Hepatocyte (in vitro differentiated cells): ENCODE measurements around the gene LPAR1. TPM values are rescaled to one million over a fixed set of nuclear protein-coding genes. Genes with fewer than 3 reads are reported as not detected.

Source experiments
- DNase-seq: peaks from one replicate; pipeline ENCODE4 v3.0.0-alpha.2; 2016; ENCODE audit warnings: low spot score
- H2AFZ ChIP-seq: fragments of 200-600 bp; sonication (generic); 2 replicates; pipeline ENCODE4 v1.6.0; 2016; ENCODE audit warnings: antibody characterized with exemption, mild to moderate bottlenecking
- H3K27ac ChIP-seq: fragments of 200-600 bp; sonication (generic); 2 replicates; pipeline ENCODE4 v1.5.1; 2016; ENCODE audit warnings: mild to moderate bottlenecking
- H3K27me3 ChIP-seq: fragments of 200-600 bp; sonication (generic); 2 replicates; pipeline ENCODE4 v1.6.1; 2016
- H3K36me3 ChIP-seq: fragments of 200-600 bp; sonication (generic); replicated peaks from 2 replicates; pipeline ENCODE4 v1.5.1; 2016; ENCODE audit warnings: low read depth; ENCODE audit not compliant: insufficient read depth
- H3K4me1 ChIP-seq: fragments of 200-600 bp; sonication (generic); 2 replicates; pipeline ENCODE4 v1.5.1; 2016; ENCODE audit warnings: mild to moderate bottlenecking, moderate library complexity; ENCODE audit not compliant: insufficient read depth
- H3K4me2 ChIP-seq: fragments of 200-600 bp; sonication (generic); 2 replicates; pipeline ENCODE4 v1.6.0; 2016
- H3K4me3 ChIP-seq: fragments of 200-600 bp; sonication (generic); 2 replicates; pipeline ENCODE4 v1.5.1; 2016; ENCODE audit warnings: mild to moderate bottlenecking
- H3K79me2 ChIP-seq: fragments of 200-600 bp; sonication (generic); 2 replicates; pipeline ENCODE4 v1.6.0; 2017; ENCODE audit warnings: mild to moderate bottlenecking
- H3K9me2 ChIP-seq: fragments of 200-600 bp; sonication (generic); replicated peaks from 2 replicates; pipeline ENCODE4 v1.6.0; 2017; ENCODE audit warnings: mild to moderate bottlenecking; ENCODE audit not compliant: insufficient read depth
- H3K9me3 ChIP-seq: fragments of 200-600 bp; sonication (generic); 2 replicates; pipeline ENCODE4 v1.5.1; 2016; ENCODE audit warnings: low read depth, mild to moderate bottlenecking
- H4K20me1 ChIP-seq: fragments of 200-600 bp; sonication (generic); 2 replicates; pipeline ENCODE4 v1.6.0; 2016; ENCODE audit warnings: mild to moderate bottlenecking; ENCODE audit not compliant: insufficient read depth, poor library complexity, severe bottlenecking
- CTCF ChIP-seq: fragments of 200-600 bp; sonication (generic); IDR thresholded peaks from 2 replicates; pipeline ENCODE4 v1.5.1; 2016; ENCODE audit warnings: antibody characterized with exemption, mild to moderate bottlenecking; ENCODE audit not compliant: poor library complexity
- EZH2 ChIP-seq: fragments of 200-600 bp; sonication (generic); IDR thresholded peaks from 2 replicates; pipeline ENCODE4 v1.6.1; 2016; ENCODE audit warnings: antibody characterized with exemption, mild to moderate bottlenecking, borderline replicate concordance
- EZH2phosphoT487 ChIP-seq: fragments of 200-600 bp; sonication (generic); IDR thresholded peaks from one replicate; pipeline ENCODE4 v1.6.1; 2018; ENCODE audit warnings: antibody characterized with exemption, mild to moderate bottlenecking, low read depth, moderate library complexity; ENCODE audit not compliant: unreplicated experiment, severe bottlenecking
- WGBS: methylation state at CpG from one replicate; pipeline ENCODE4 v1.1.6; 2016; ENCODE audit warnings: low lambda C conversion rate; ENCODE audit errors: missing lambda C conversion rate; 5-methylcytosine and 5-hydroxymethylcytosine counted together
- polyA plus RNA-seq: library from polyadenylated mRNA; unstranded; fragments of >200 nt; fragmentation: Nextera tagmentation; extraction: Ambion mirVana; gene quantifications from 2 replicates; pipeline ENCODE4 v1.2.1, GENCODE V29; 2016
- total RNA-seq: library from RNA; depleted of rRNA; stranded (reverse); fragments of >200 nt; gene quantifications from 2 replicates; pipeline ENCODE4 v1.2.3, GENCODE V29; 2014

LPAR1 gene
- total and polyA plus RNA-seq, 2 experiments from 2014 or later: 20.2 to 36.8 TPM

DNA sequence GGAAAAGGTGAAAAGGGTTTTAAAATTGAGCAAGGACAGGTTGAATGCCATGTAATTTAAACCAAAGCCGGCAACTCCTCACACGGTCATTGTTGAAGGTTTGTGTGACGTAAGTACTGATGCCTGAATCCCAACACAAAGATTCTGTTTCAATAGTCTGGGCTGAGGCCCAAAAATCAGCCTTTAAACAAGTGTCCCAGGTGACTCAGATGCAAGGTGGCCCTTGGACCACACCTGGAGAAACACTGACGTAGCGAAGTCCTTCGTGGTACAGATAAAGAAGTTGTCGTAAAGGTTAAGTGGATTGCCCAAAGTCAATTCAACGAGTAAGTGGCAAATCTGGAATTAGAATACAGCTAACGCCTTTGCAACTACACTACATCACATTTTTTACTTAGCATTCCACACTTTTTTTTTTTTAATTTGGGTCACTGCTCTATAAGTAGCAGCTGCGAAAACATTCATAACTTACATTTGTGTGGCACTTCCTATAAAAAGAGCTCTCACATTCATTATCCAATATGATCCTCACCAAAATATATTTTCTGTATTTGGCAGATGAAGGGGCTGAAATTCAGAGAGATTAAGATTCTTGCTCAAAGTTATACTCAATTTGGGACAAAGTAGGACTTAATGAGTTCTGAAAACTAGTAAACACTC lies 111.3 kb downstream of the LPAR1 start:
- Histone ChIP-seq H4K20me1 (no peaks in the 10 kb centered on the region), H3K4me2 (no peak overlapping the region), H3K27me3 (no peaks in the 10 kb centered on the region), H3K27ac (no peak overlapping the region), H3K36me3 (no peaks in the 10 kb centered on the region), H3K9me2 (no peaks in the 10 kb centered on the region), H3K79me2 (peaks cover 8% of the 10 kb centered on the region), H2AFZ (no peak overlapping the region), H3K4me3 (no peak overlapping the region), H3K4me1 (no peaks in the 10 kb centered on the region), H3K9me3 (no peaks in the 10 kb centered on the region)
- no peak for DNase-seq
- TF ChIP-seq EZH2phosphoT487 (no peak), EZH2 (no peak), CTCF (no peak)
- WGBS: 90% methylated on average over 10 of the region's 10 CpGs

- Histone ChIP-seq H3K79me2 (peaks cover 15% of the 10 kb centered on the region), H4K20me1 (no peaks in the 10 kb centered on the region), H3K4me2 (no peak overlapping the region), H3K4me1 (no peaks in the 10 kb centered on the region), H3K4me3 (no peak overlapping the region), H2AFZ (no peak overlapping the region), H3K27ac (peak overlapping the region; percentile 43), H3K9me2 (no peaks in the 10 kb centered on the region), H3K27me3 (no peaks in the 10 kb centered on the region), H3K9me3 (no peaks in the 10 kb centered on the region), H3K36me3 (no peaks in the 10 kb centered on the region)
- DNase-seq: peak; percentile 20
- no peak for TF ChIP-seq EZH2phosphoT487
- no peak for TF ChIP-seq CTCF
- TF ChIP-seq EZH2: no peak
- WGBS: 69% methylated on average over 5 of the region's 5 CpGs
These were observed 114.7 kb downstream of the LPAR1 start for GRCh38 chr9:110923601-110924000.

- Histone ChIP-seq H3K79me2 (peaks cover 18% of the 10 kb centered on the region), H3K4me2 (no peak overlapping the region)
- 82% methylated on average over 3 of the region's 3 CpGs for WGBS
These were observed 116.1 kb downstream of the LPAR1 start for GRCh38 chr9:110922145-110922544.

More at GRCh38 chr9:110922145-110922544, 116.1 kb downstream of the LPAR1 start:
- H3K27me3 ChIP-seq: no peaks in the 10 kb centered on the region
- H3K27ac ChIP-seq: no peak overlapping the region
- no peaks in the 10 kb centered on the region for H3K9me2 ChIP-seq
- H3K36me3 ChIP-seq: no peaks in the 10 kb centered on the region
- DNase-seq: no peak
- H4K20me1 ChIP-seq: no peaks in the 10 kb centered on the region
- H2AFZ ChIP-seq: no peak overlapping the region
- no peaks in the 10 kb centered on the region for H3K4me1 ChIP-seq
- no peak overlapping the region for H3K4me3 ChIP-seq
- no peak for TF ChIP-seq CTCF
- TF ChIP-seq EZH2phosphoT487: no peak
- TF ChIP-seq EZH2: no peak
- H3K9me3 ChIP-seq: no peaks in the 10 kb centered on the region
